H1 (cell line): ENCODE measurements around the gene TOB2. TPM values are rescaled to one million over a fixed set of nuclear protein-coding genes. Genes with fewer than 3 reads are reported as not detected.

ENCODE experiments used
- CTCF ChIA-PET: fragments of 300-600 bp; sonication (Branson Sonifier 250); formaldehyde crosslinking; loops from one replicate; lab custom pipeline; 2021; ENCODE audit not compliant: partially characterized antibody; lab: Charles Lee
- POLR2A ChIA-PET: fragments of 300-600 bp; sonication (Branson Sonifier 250); formaldehyde crosslinking; loops from one replicate; lab custom pipeline; 2021; ENCODE audit warnings: inconsistent platforms; ENCODE audit not compliant: partially characterized antibody; lab: Charles Lee
- DNase-seq, 2 experiments: peaks; one replicate each; pipeline versions ENCODE4 v3.0.0 to v3.0.0-alpha.2; 2010 to 2022; ENCODE audit warnings: low spot score in 2 of 2, low read depth in 1 of 2, mixed read lengths in 1 of 2
- FAIRE-seq: peaks from 2 replicates; lab custom pipeline; 2011; peaks lifted over from hg19 to GRCh38; lab: Jason Lieb, UNC
- H2AFZ ChIP-seq: 2 replicates; pipeline ENCODE4 v1.8.1; 2012; ENCODE audit warnings: low read length, inconsistent platforms
- H2AK5ac ChIP-seq: 2 replicates; pipeline ENCODE4 v1.6.1; 2013; ENCODE audit warnings: low read depth, low read length
- H2BK120ac ChIP-seq: replicated peaks from 2 replicates; pipeline ENCODE3; 2013; ENCODE audit warnings: low read depth, low read length, inconsistent platforms
- H2BK12ac ChIP-seq: 2 replicates; pipeline ENCODE4 v1.6.1; 2013; ENCODE audit warnings: low read depth, low read length
- H2BK15ac ChIP-seq: 2 replicates; pipeline ENCODE4 v1.6.1; 2013; ENCODE audit warnings: low read length
- H2BK20ac ChIP-seq: 2 replicates; pipeline ENCODE4 v1.6.1; 2013; ENCODE audit warnings: low read length
- H2BK5ac ChIP-seq: 2 replicates; pipeline ENCODE4 v1.6.1; 2013; ENCODE audit warnings: low read depth, low read length
- H3K14ac ChIP-seq: 2 replicates; pipeline ENCODE4 v1.6.1; 2013; ENCODE audit warnings: inconsistent platforms; ENCODE audit not compliant: insufficient read length
- H3K18ac ChIP-seq: 2 replicates; pipeline ENCODE4 v1.6.1; 2013; ENCODE audit warnings: low read length; ENCODE audit errors: extremely low read depth
- H3K23ac ChIP-seq: 2 replicates; pipeline ENCODE4 v1.6.1; 2013; ENCODE audit warnings: inconsistent platforms; ENCODE audit not compliant: insufficient read length
- H3K23me2 ChIP-seq: 2 replicates; pipeline ENCODE4 v1.6.1; 2013; ENCODE audit warnings: low read depth, low read length
- H3K27ac ChIP-seq: 2 replicates; pipeline ENCODE4 v1.6.1; 2011; ENCODE audit warnings: low read depth, low read length, inconsistent platforms
- H3K27me3 ChIP-seq, 4 experiments: replicated peaks in 1 of 4; 1 replicate in 1 of 4; 2 replicates in 3 of 4; pipeline versions ENCODE4 v1.6.1 to v1.8.1; 2011 to 2013; ENCODE audit warnings: low read length in 3 of 4, mild to moderate bottlenecking in 3 of 4, inconsistent platforms in 2 of 4, mixed read lengths in 2 of 4, moderate library complexity in 1 of 4; ENCODE audit not compliant: control insufficient read depth in 3 of 4, insufficient read depth in 3 of 4; ENCODE audit errors: extremely low read depth in 1 of 4
- H3K36me3 ChIP-seq, 4 experiments: 2 replicates each; pipeline versions ENCODE4 v1.6.1 to v1.8.1; 2011 to 2013; ENCODE audit warnings: mild to moderate bottlenecking in 4 of 4, low read length in 3 of 4, moderate library complexity in 2 of 4, control low read depth in 1 of 4, inconsistent platforms in 1 of 4; ENCODE audit not compliant: insufficient read depth in 4 of 4, control insufficient read depth in 2 of 4
- H3K4ac ChIP-seq: replicated peaks from 2 replicates; pipeline ENCODE3; 2013; ENCODE audit warnings: low read length, low read depth, mixed read lengths, inconsistent platforms; ENCODE audit not compliant: insufficient read length
- H3K4me1 ChIP-seq, 4 experiments: replicated peaks in 1 of 4; 1 replicate in 1 of 4; 2 replicates in 3 of 4; pipeline versions ENCODE4 v1.6.1 to v1.8.1; 2011 to 2013; ENCODE audit warnings: low read length in 3 of 4, inconsistent platforms in 2 of 4, mixed read lengths in 1 of 4; ENCODE audit not compliant: insufficient read depth in 4 of 4, control insufficient read depth in 3 of 4
- H3K4me2 ChIP-seq, 2 experiments: 2 replicates each; pipeline versions ENCODE4 v1.6.1 to v1.8.1; 2011 to 2013; ENCODE audit warnings: low read depth in 2 of 2, low read length in 2 of 2, control low read depth in 1 of 2, inconsistent platforms in 1 of 2, mild to moderate bottlenecking in 1 of 2; ENCODE audit not compliant: insufficient read depth in 1 of 2
- H3K4me3 ChIP-seq, 4 experiments: fragments of 200-600, 300-600 bp in 1 of 4; sonication (generic), shearing (Covaris generic), sonication (Bioruptor Twin) in 1 of 4; 2 replicates each; pipeline versions ENCODE4 v1.5.1 to v1.8.1; 2011 to 2016; ENCODE audit warnings: low read length in 4 of 4, low read depth in 3 of 4, control low read depth in 2 of 4, inconsistent platforms in 2 of 4, mild to moderate bottlenecking in 2 of 4, mixed read lengths in 1 of 4, moderate library complexity in 1 of 4; ENCODE audit not compliant: insufficient read depth in 2 of 4; ENCODE audit errors: extremely low read depth in 1 of 4
- H3K56ac ChIP-seq: replicated peaks from 2 replicates; pipeline ENCODE3; 2013; ENCODE audit warnings: low read depth, mild to moderate bottlenecking, mixed read lengths, low read length, inconsistent platforms; ENCODE audit not compliant: insufficient read length
- H3K79me1 ChIP-seq: 2 replicates; pipeline ENCODE4 v1.6.1; 2013; ENCODE audit warnings: low read depth, low read length, control low read depth
- H3K79me2 ChIP-seq, 2 experiments: 2 replicates each; pipeline versions ENCODE4 v1.6.1 to v1.8.1; 2012 to 2013; ENCODE audit warnings: low read length in 2 of 2, mild to moderate bottlenecking in 2 of 2, inconsistent platforms in 1 of 2; ENCODE audit not compliant: insufficient read depth in 2 of 2, control insufficient read depth in 1 of 2
- H3K9ac ChIP-seq, 4 experiments: replicated peaks in 1 of 4; 1 replicate in 1 of 4; 2 replicates in 3 of 4; pipeline versions ENCODE4 v1.6.1 to v1.8.1; 2011 to 2013; ENCODE audit warnings: low read depth in 3 of 4, low read length in 3 of 4, control low read depth in 2 of 4, mild to moderate bottlenecking in 2 of 4, moderate library complexity in 2 of 4, inconsistent platforms in 1 of 4; ENCODE audit errors: extremely low read depth in 1 of 4
- H3K9me3 ChIP-seq, 2 experiments: 2 replicates each; pipeline versions ENCODE4 v1.6.1 to v1.8.1; 2012 to 2013; ENCODE audit warnings: mild to moderate bottlenecking in 2 of 2, moderate library complexity in 2 of 2, control low read depth in 1 of 2, inconsistent platforms in 1 of 2, low read depth in 1 of 2, low read length in 1 of 2, mixed read lengths in 1 of 2; ENCODE audit not compliant: insufficient read depth in 2 of 2
- H4K20me1 ChIP-seq, 2 experiments: replicated peaks in 1 of 2; 2 replicates each; pipeline versions ENCODE3 to v1.8.1; 2011 to 2013; ENCODE audit warnings: inconsistent platforms in 2 of 2, low read length in 2 of 2, mild to moderate bottlenecking in 1 of 2; ENCODE audit not compliant: insufficient read depth in 2 of 2, control insufficient read depth in 1 of 2
- H4K5ac ChIP-seq: 2 replicates; pipeline ENCODE4 v1.6.1; 2013; ENCODE audit warnings: low read length, low read depth, mixed read lengths, inconsistent platforms; ENCODE audit not compliant: insufficient read length
- H4K8ac ChIP-seq: 2 replicates; pipeline ENCODE4 v1.8.0; 2013; ENCODE audit warnings: mild to moderate bottlenecking, moderate library complexity, low read length, inconsistent platforms; ENCODE audit not compliant: insufficient read depth; ENCODE audit errors: extremely low read depth
- H4K91ac ChIP-seq: replicated peaks from 2 replicates; pipeline ENCODE3; 2013; ENCODE audit warnings: low read length, mixed read lengths, inconsistent platforms; ENCODE audit not compliant: insufficient read length
- BRCA1 ChIP-seq: IDR thresholded peaks from 2 replicates; pipeline ENCODE4 v1.6.1; 2012; ENCODE audit warnings: low read depth, low read length, improper control_type of control experiment
- CREB1 ChIP-seq: IDR thresholded peaks from 2 replicates; pipeline ENCODE4 v1.6.1; 2012; ENCODE audit warnings: inconsistent platforms
- EZH2 ChIP-seq: fragments of 200-600 bp; sonication (generic); IDR thresholded peaks from 2 replicates; pipeline ENCODE4 v1.7.1; 2012; ENCODE audit warnings: low read depth, mild to moderate bottlenecking, moderate library complexity, low read length, inconsistent platforms; ENCODE audit not compliant: severe bottlenecking
- GTF2F1 ChIP-seq: IDR thresholded peaks from 2 replicates; pipeline ENCODE4 v1.6.1; 2012; ENCODE audit warnings: low read depth, low read length, improper control_type of control experiment, borderline replicate concordance
- JUN ChIP-seq: IDR thresholded peaks from 2 replicates; pipeline ENCODE4 v1.6.1; 2011; ENCODE audit warnings: low read depth, mild to moderate bottlenecking, improper control_type of control experiment, low read length
- KDM1A ChIP-seq: fragments of 200-600, 300-600 bp; sonication (generic); IDR thresholded peaks from 2 replicates; pipeline ENCODE4 v1.7.1; 2016; ENCODE audit warnings: mild to moderate bottlenecking, low read length, borderline replicate concordance
- KDM4A ChIP-seq: IDR thresholded peaks from one replicate; pipeline ENCODE4 v1.7.1; 2012; ENCODE audit warnings: low read depth, mild to moderate bottlenecking, moderate library complexity, low read length, inconsistent platforms; ENCODE audit not compliant: severe bottlenecking
- MAFK ChIP-seq: IDR thresholded peaks from 2 replicates; pipeline ENCODE4 v1.6.1; 2012; ENCODE audit warnings: low read depth, mild to moderate bottlenecking, improper control_type of control experiment, low read length
- MAX ChIP-seq: IDR thresholded peaks from 2 replicates; pipeline ENCODE4 v1.6.1; 2012; ENCODE audit warnings: inconsistent platforms
- RAD21 ChIP-seq, 2 experiments: IDR thresholded peaks in 1 of 2; conservative IDR thresholded peaks in 1 of 2; 2 replicates each; pipeline ENCODE4 v1.6.1; 2011; ENCODE audit warnings: low read depth in 2 of 2, low read length in 2 of 2, improper control_type of control experiment in 1 of 2, inconsistent platforms in 1 of 2, mild to moderate bottlenecking in 1 of 2, moderate library complexity in 1 of 2
- RXRA ChIP-seq: IDR thresholded peaks from 2 replicates; pipeline ENCODE4 v1.6.1; 2011; ENCODE audit warnings: low read depth, mild to moderate bottlenecking, low read length, moderate library complexity; ENCODE audit not compliant: insufficient read depth
- SAP30 ChIP-seq: fragments of 300-600 bp; sonication (generic); IDR thresholded peaks from 2 replicates; pipeline ENCODE4 v1.7.1; 2012; ENCODE audit warnings: low read length, moderate library complexity, mild to moderate bottlenecking, inconsistent platforms; ENCODE audit not compliant: insufficient read depth, insufficient replicate concordance
- TEAD4 ChIP-seq: IDR thresholded peaks from 2 replicates; pipeline ENCODE4 v1.6.1; 2012; ENCODE audit warnings: low read depth, low read length, inconsistent platforms, mixed read lengths
- WGBS, 2 experiments: shearing (Covaris generic) in 1 of 2; methylation state at CpG; one replicate each; pipeline versions ENCODE4 v1.1.6 to v1.1.7; 2013 to 2015; ENCODE audit warnings: low lambda C conversion rate in 2 of 2, mixed read lengths in 2 of 2, inconsistent platforms in 1 of 2, low coverage in 1 of 2, missing lambda C conversion rate in 1 of 2; ENCODE audit not compliant: insufficient replicate concordance in 2 of 2, insufficient coverage in 1 of 2, insufficient read length in 1 of 2; ENCODE audit errors: extremely low coverage in 1 of 2, missing lambda C conversion rate in 1 of 2; 5-methylcytosine and 5-hydroxymethylcytosine counted together
- polyA plus RNA-seq, 7 experiments: library from polyadenylated mRNA; depleted of rRNA in 3 of 7; stranded (reverse) in 5 of 7; unstranded in 2 of 7; fragments of >200 nt in 5 of 7; fragments of 200-250 nt in 2 of 7; gene quantifications; 1 replicate in 5 of 7; 2 replicates in 1 of 7; 4 replicates in 1 of 7; pipeline versions ENCODE4 v1.2.1 to v1.2.3, GENCODE V29; 2011 to 2013; ENCODE audit warnings: missing spikeins in 2 of 7, mixed read lengths in 2 of 7
- total RNA-seq: library from RNA; stranded (reverse); fragmentation: NEBNext Ultra II Directional; extraction: Animal tissue kit (Norgen Biotek cat#: 25700); gene quantifications from 2 replicates; pipeline ENCODE4 v1.2.1, GENCODE V29; 2021

Gene TOB2
- total and polyA plus RNA-seq, 2 of the 8 experiments (the other 6 are each of a cell fraction or from before 2014, with no cell fraction given) = 27.0 to 54.1 TPM

- H2BK5ac ChIP-seq = no peak overlapping the region
- H3K23me2 ChIP-seq = no peaks in the 10 kb centered on the region
- no peak overlapping the region for H2BK15ac ChIP-seq
- H3K18ac ChIP-seq = peak overlapping the region; percentile 56; the same call in 1 of the 2 replicates
- ChIA-PET CTCF (interaction anchor here (1.2 to 7.8 kb wide), 11 partner anchors 11 to 243 kb away, joined by 3 to 79 read pairs (median 6); partner anchors contain the start of genes ACO2 and PHF5A), POLR2A (interaction anchor here (1.0 to 30.6 kb wide), 9 partner anchors 8 to 99 kb away, joined by 3 to 887 read pairs (median 5); partner anchors contain the start of genes ACO2, PHF5A, TEF and TOB2)
- no peak overlapping the region for H3K27ac ChIP-seq
- no peak overlapping the region for H3K23ac ChIP-seq
- H3K4me2 ChIP-seq = peak overlapping the region in 1 of 2 experiments; percentile 34; a peak in 1 of 4 replicates
- H3K79me1 ChIP-seq = peaks cover 26% of the 10 kb centered on the region
- H3K4me1 ChIP-seq = peaks cover 24 to 39% (median 26%) of the 10 kb centered on the region in 4 experiments
- 0 out of 2 replicates have a peak overlapping the region, but pooled peaks have one; percentile 29 for H2BK12ac ChIP-seq
- no peak overlapping the region for H3K14ac ChIP-seq
- no peak overlapping the region for H3K9ac ChIP-seq
- H3K36me3 ChIP-seq = no peaks in the 10 kb centered on the region; a peak in 1 of 8 replicates
- no peaks in the 10 kb centered on the region for H3K9me3 ChIP-seq
- H3K4me3 ChIP-seq = peak overlapping the region in 1 of 4 experiments; percentile 0; a peak in 1 of 8 replicates
- DNase-seq = no peak
- no peak for FAIRE-seq
- peak overlapping the region; percentile 41 for H4K91ac ChIP-seq
- H2BK20ac ChIP-seq = no peak overlapping the region
- no peak overlapping the region for H3K56ac ChIP-seq
- H2AK5ac ChIP-seq = no peak overlapping the region
- H4K8ac ChIP-seq = no peak overlapping the region
- no peak overlapping the region for H2BK120ac ChIP-seq
- peaks cover 3 to 77% of the 10 kb centered on the region in 2 experiments; a peak in 3 of 4 replicates for H3K79me2 ChIP-seq
- H3K27me3 ChIP-seq = no peaks in the 10 kb centered on the region
- H4K20me1 ChIP-seq = peaks cover 4 to 24% of the 10 kb centered on the region in 2 experiments
- no peak overlapping the region for H4K5ac ChIP-seq
- H2AFZ ChIP-seq = no peak overlapping the region
- no peak overlapping the region for H3K4ac ChIP-seq
- 83% methylated on average over 7 of the region's 7 CpGs; no CpG with 5 or more reads in 1 of the 2 experiments for WGBS, 2 experiments
- TF ChIP-seq RXRA = no peak
- no peak for TF ChIP-seq CREB1
- no peak for TF ChIP-seq RAD21 (IDR thresholded peaks at IDR 0.05 in 1 of 2, conservative IDR thresholded peaks at IDR 0.05 in 1 of 2; ENCODE audit: low read depth in 2 of 2, low read length in 2 of 2)
- no peak for TF ChIP-seq MAX
- TF ChIP-seq JUN = no peak
- no peak for TF ChIP-seq BRCA1
- no peak for TF ChIP-seq GTF2F1
- no peak for TF ChIP-seq SAP30
- TF ChIP-seq MAFK = no peak
- no peak for TF ChIP-seq EZH2
- TF ChIP-seq KDM4A = no peak
- TF ChIP-seq KDM1A = no peak
- no peak for TF ChIP-seq TEAD4
Observed at GRCh38 chr22:41480397-41480735, 33.8 kb upstream of the TOB2 start.
